HepG2 (cell line): Measurements from ENCODE around the gene GRM6. TPM values are rescaled to one million over a fixed set of nuclear protein-coding genes. Genes with fewer than 3 reads are reported as not detected.

ENCODE experiments used
- ATAC-seq: fragments of 200-7000 bp; cut with Tn5 transposase; 3 replicates; pipeline ENCODE4 v1.9.1; 2020; ENCODE audit warnings: mild to moderate bottlenecking, moderate library complexity
- BruUV-seq: library from RNA; stranded (reverse); fragments of 400-500 nt; replicated peaks from 2 replicates; lab custom pipeline; 2021; lab: Mats Ljungman, UMichigan
- CTCF ChIA-PET: fragments of 300-600 bp; formaldehyde crosslinking; extraction: SDS; loops from one replicate; lab custom pipeline; 2021; ENCODE audit warnings: low total read pairs, inconsistent platforms, low intra/inter-chr PET ratio; lab: Yijun Ruan, JAX
- POLR2A ChIA-PET: fragments of 350-600 bp; sonication (Branson Sonifier 250); formaldehyde crosslinking; loops from one replicate; lab custom pipeline; 2020; ENCODE audit warnings: antibody characterized with exemption, inconsistent platforms; lab: Yijun Ruan, JAX
- DNase-seq: peaks from one replicate; pipeline ENCODE4 v3.0.0-alpha.2; 2015; ENCODE audit warnings: low spot score
- FAIRE-seq: peaks from 3 replicates; lab custom pipeline; 2011; peaks lifted over from hg19 to GRCh38; lab: Jason Lieb, UNC
- H2AFZ ChIP-seq: one replicate; pipeline ENCODE4 v1.6.1; 2011; ENCODE audit warnings: low read length, inconsistent platforms
- H3K27ac ChIP-seq: fragments of 300-600 bp; 3 replicates; pipeline ENCODE4 v1.8.0; 2011; ENCODE audit warnings: mixed run types, mild to moderate bottlenecking, mixed read lengths, low read length, inconsistent platforms; ENCODE audit not compliant: insufficient read depth; ENCODE audit errors: extremely low read length
- H3K27me3 ChIP-seq, 2 experiments: fragments of 200-600 bp in 1 of 2; 2 replicates in 1 of 2; 3 replicates in 1 of 2; pipeline versions ENCODE4 v1.6.0 to v1.8.0; 2011; ENCODE audit warnings: low read length in 2 of 2, mild to moderate bottlenecking in 2 of 2, moderate library complexity in 2 of 2, inconsistent platforms in 1 of 2; ENCODE audit not compliant: insufficient read depth in 2 of 2, control insufficient read depth in 1 of 2
- H3K36me3 ChIP-seq, 2 experiments: fragments of 200-600 bp in 1 of 2; replicated peaks in 1 of 2; 2 replicates in 1 of 2; 3 replicates in 1 of 2; pipeline versions ENCODE4 v1.5.1 to v1.8.0; 2011; ENCODE audit warnings: low read length in 2 of 2, inconsistent platforms in 1 of 2; ENCODE audit not compliant: insufficient read depth in 2 of 2, control insufficient read depth in 1 of 2
- H3K4me1 ChIP-seq: 2 replicates; pipeline ENCODE4 v1.5.1; 2012; ENCODE audit warnings: low read length, inconsistent platforms; ENCODE audit not compliant: insufficient read depth
- H3K4me2 ChIP-seq: 2 replicates; pipeline ENCODE4 v1.6.0; 2011; ENCODE audit warnings: low read depth, low read length, inconsistent platforms
- H3K4me3 ChIP-seq, 3 experiments: fragments of 200-600 bp in 1 of 3; sonication (generic), shearing (Covaris generic) in 1 of 3; replicated peaks in 1 of 3; 2 replicates each; pipeline ENCODE4 v1.5.1; 2011 to 2016; ENCODE audit warnings: low read length in 3 of 3, inconsistent platforms in 2 of 3, low read depth in 2 of 3, mild to moderate bottlenecking in 2 of 3, control low read depth in 1 of 3, mixed read lengths in 1 of 3; ENCODE audit not compliant: insufficient read depth in 1 of 3
- H3K79me2 ChIP-seq: one replicate; pipeline ENCODE4 v1.6.1; 2011; ENCODE audit warnings: low read length, inconsistent platforms; ENCODE audit not compliant: insufficient read depth
- H3K9ac ChIP-seq: 2 replicates; pipeline ENCODE4 v1.6.0; 2011; ENCODE audit warnings: mild to moderate bottlenecking, low read depth, low read length, inconsistent platforms; ENCODE audit not compliant: insufficient read depth
- H3K9me3 ChIP-seq: 2 replicates; pipeline ENCODE4 v1.5.1; 2012; ENCODE audit warnings: mild to moderate bottlenecking, low read length
- H4K20me1 ChIP-seq: 2 replicates; pipeline ENCODE4 v1.6.0; 2011; ENCODE audit warnings: inconsistent platforms, mild to moderate bottlenecking, low read length, moderate library complexity; ENCODE audit not compliant: insufficient read depth
- ATF2 ChIP-seq: sonication (generic); formaldehyde crosslinking; IDR thresholded peaks from 2 replicates; pipeline ENCODE4 v1.4.0; 2020; ENCODE audit warnings: missing genetic modification reagents
- CREB3 ChIP-seq: sonication (generic); formaldehyde crosslinking; IDR thresholded peaks from 2 replicates; pipeline ENCODE4 v1.5.0; 2020; ENCODE audit warnings: missing genetic modification reagents
- GATAD2A ChIP-seq: IDR thresholded peaks from 2 replicates; pipeline ENCODE4 v1.6.1; 2016
- HDAC2 ChIP-seq: sonication (generic); formaldehyde crosslinking; IDR thresholded peaks from 2 replicates; pipeline ENCODE4 v1.4.0; 2020; ENCODE audit warnings: missing genetic modification reagents
- ISX ChIP-seq: sonication (generic); formaldehyde crosslinking; conservative IDR thresholded peaks from 2 replicates; pipeline ENCODE4 v1.5.0; 2020; ENCODE audit warnings: missing genetic modification reagents
- MED1 ChIP-seq: sonication (generic); formaldehyde crosslinking; IDR thresholded peaks from 2 replicates; pipeline ENCODE4 v1.4.0; 2020; ENCODE audit warnings: missing genetic modification reagents
- MTA3 ChIP-seq: sonication (generic); formaldehyde crosslinking; IDR thresholded peaks from 2 replicates; pipeline ENCODE4 v1.4.0; 2020; ENCODE audit warnings: missing genetic modification reagents
- PATZ1 ChIP-seq: sonication (generic); formaldehyde crosslinking; IDR thresholded peaks from 2 replicates; pipeline ENCODE4 v1.4.0; 2020; ENCODE audit warnings: missing genetic modification reagents
- PAX8 ChIP-seq: sonication (generic); formaldehyde crosslinking; IDR thresholded peaks from 2 replicates; pipeline ENCODE4 v1.8.0; 2022; ENCODE audit warnings: mild to moderate bottlenecking, missing genetic modification reagents, borderline replicate concordance
- SMARCE1 ChIP-seq: fragments of 450-650 bp; IDR thresholded peaks from 2 replicates; pipeline ENCODE4 v1.6.1; 2017; ENCODE audit warnings: borderline replicate concordance
- TP53 ChIP-seq: sonication (generic); formaldehyde crosslinking; conservative IDR thresholded peaks from 2 replicates; pipeline ENCODE4 v1.4.0; 2020; ENCODE audit warnings: missing genetic modification reagents
- ZMAT5 ChIP-seq: sonication (generic); formaldehyde crosslinking; IDR thresholded peaks from 2 replicates; pipeline ENCODE4 v1.5.0; 2020; ENCODE audit warnings: mild to moderate bottlenecking, low read depth, missing genetic modification reagents, borderline replicate concordance
- ZNF224 ChIP-seq: sonication (generic); formaldehyde crosslinking; IDR thresholded peaks from 2 replicates; pipeline ENCODE4 v1.5.0; 2020; ENCODE audit warnings: mild to moderate bottlenecking, missing genetic modification reagents
- ZNF446 ChIP-seq: sonication (generic); formaldehyde crosslinking; IDR thresholded peaks from 2 replicates; pipeline ENCODE4 v1.5.0; 2020; ENCODE audit warnings: mild to moderate bottlenecking, missing genetic modification reagents
- ZNF543 ChIP-seq: sonication (generic); formaldehyde crosslinking; IDR thresholded peaks from 2 replicates; pipeline ENCODE4 v1.4.0; 2020; ENCODE audit warnings: mild to moderate bottlenecking, missing genetic modification reagents
- ZNF775 ChIP-seq: sonication (generic); formaldehyde crosslinking; IDR thresholded peaks from 2 replicates; pipeline ENCODE4 v1.4.0; 2020; ENCODE audit warnings: missing genetic modification reagents, mild to moderate bottlenecking, moderate library complexity, borderline replicate concordance
- WGBS: methylation state at CpG from one replicate; pipeline ENCODE4 v1.1.6; 2017; ENCODE audit warnings: low lambda C conversion rate; 5-methylcytosine and 5-hydroxymethylcytosine counted together
- in situ Hi-C: cut with HindIII; loops from 2 replicates; pipeline ENCODE4 v1.10.0; 2017; ENCODE audit warnings: low pct_unique_long_range_greater_than_20kb; ENCODE audit not compliant: extremely low pct_ligation_motif_present
- intact Hi-C: fragments of 100-400 bp; cut with micrococcal nuclease; formaldehyde crosslinking; loops from one replicate; pipeline ENCODE4 v1.10.0; 2022; ENCODE audit not compliant: unreplicated experiment
- polyA plus RNA-seq, 8 experiments: library from polyadenylated mRNA; depleted of rRNA in 3 of 8; stranded (reverse) in 7 of 8; unstranded in 1 of 8; fragments of >200 nt; fragmentation: Illumina TruSeq in 4 of 8; extraction: Trizol in 4 of 8; gene quantifications; 2 replicates each; pipeline versions ENCODE4 v1.2.1 to v1.2.3, GENCODE V29; 2011 to 2016; ENCODE audit warnings: low read depth in 4 of 8, missing spikeins in 1 of 8, mixed read lengths in 1 of 8; ENCODE audit not compliant: insufficient read depth in 1 of 8
- total RNA-seq, 5 experiments: library from RNA; depleted of rRNA; stranded (reverse); fragments of >200 nt; fragmentation: Illumina TruSeq; extraction: Trizol; gene quantifications; 2 replicates each; pipeline ENCODE4 v1.2.3, GENCODE V29; 2016; ENCODE audit warnings: low read depth in 1 of 5

Gene GRM6
- total and polyA plus RNA-seq, 2 of the 13 experiments (the other 11 are each of a cell fraction or from before 2014, with no cell fraction given), result not detected

GRCh38 chr5:179023528-179024189, 28.5 kb upstream of the GRM6 start, which contains the start of gene ZNF879 (continued):
- TF ChIP-seq ATF2 (CRISPR knock-in tag), result peak; percentile 45; the same call in 1 of the 2 replicates
- no peak for TF ChIP-seq ZNF224
- peak; percentile 55; the same call in 1 of the 2 replicates for TF ChIP-seq ISX (CRISPR knock-in tag)
- no peak for TF ChIP-seq ZNF543 (CRISPR knock-in tag)
- TF ChIP-seq PAX8 (CRISPR knock-in tag), result 0 out of 2 replicates have a peak, but pooled peaks have one; percentile 32
- TF ChIP-seq MED1 (CRISPR knock-in tag), result no peak
- TF ChIP-seq ZNF446 (CRISPR knock-in tag), result 0 out of 2 replicates have a peak, but pooled peaks have one; percentile 31
- TF ChIP-seq GATAD2A (CRISPR knock-in tag), result no peak; the same call in 1 of the 2 replicates

- WGBS, result 0% methylated on average over 1 of the region's 1 CpG
- DNase-seq (no peak), FAIRE-seq (no peak), ATAC-seq (no peak)
- Histone ChIP-seq H3K27ac (no peak overlapping the region), H3K9ac (no peak overlapping the region), H3K4me1 (no peaks in the 10 kb centered on the region), H3K4me3 (no peak overlapping the region), H3K9me3 (peaks cover 59% of the 10 kb centered on the region), H2AFZ (no peak overlapping the region), H3K36me3 (no peaks in the 10 kb centered on the region), H3K4me2 (no peak overlapping the region), H4K20me1 (no peaks in the 10 kb centered on the region), H3K79me2 (no peaks in the 10 kb centered on the region), H3K27me3 (no peaks in the 10 kb centered on the region)
- BruUV-seq, result no TSS peak
- POLR2A ChIA-PET, result no interaction called here
- CTCF ChIA-PET, result no interaction called here
- intact Hi-C loops, result no loop called here
- in situ Hi-C loops, result no loop called here
- TF ChIP-seq CREB3 (CRISPR knock-in tag) (no peak), PATZ1 (no peak), ZNF775 (no peak), TP53 (CRISPR knock-in tag) (no peak), MTA3 (no peak), ZMAT5 (no peak), SMARCE1 (no peak), HDAC2 (CRISPR knock-in tag) (no peak)
These were observed 13.5 kb upstream of the GRM6 start for GRCh38 chr5:179008667-179009066.
